ENCODE measurements around the gene ATP6V1G1.

- TF ChIP-seq CTCF (IDR thresholded peaks at IDR 0.05) (no peak), POLR2A (IDR thresholded peaks at IDR 0.05) (no peak)
Observed at GRCh38 chr9:114588651-114589526, 1.3 kb downstream of the ATP6V1G1 start.

All from uterus (tissue), 2 donors.